Vagina (tissue), 2 donors: ENCODE measurements around the gene SLC9A1. TPM values are rescaled to one million over a fixed set of nuclear protein-coding genes. Genes with fewer than 3 reads are reported as not detected.

Source experiments
- DNase-seq, 2 donors: peaks; one replicate each; pipeline ENCODE4 v3.0.0-alpha.2; 2017; ENCODE audit errors: extremely low spot score in 2 of 2
- H3K27ac ChIP-seq: fragments of 200-600 bp; sonication (generic); one replicate; pipeline ENCODE4 v1.5.1; 2019
- H3K27me3 ChIP-seq: fragments of 200-600 bp; sonication (generic); one replicate; pipeline ENCODE4 v1.5.1; 2019
- H3K36me3 ChIP-seq, 2 donors: fragments of 200-600 bp; sonication (generic); one replicate each; pipeline ENCODE4 v1.5.1; 2017 to 2019
- H3K4me1 ChIP-seq: fragments of 200-600 bp; sonication (generic); one replicate; pipeline ENCODE4 v1.5.1; 2019
- H3K4me3 ChIP-seq, 2 donors: fragments of 200-600 bp; sonication (generic); 1 replicate in 1 of 2; 2 replicates in 1 of 2; pipeline ENCODE4 v1.5.1; 2016 to 2019
- H3K9me3 ChIP-seq: fragments of 200-600 bp; sonication (generic); one replicate; pipeline ENCODE4 v1.5.1; 2019
- CTCF ChIP-seq, 3 experiments: fragments of 450-650 bp in 2 of 3; fragments of 200-600 bp in 1 of 3; sonication (generic) in 1 of 3; IDR thresholded peaks; one replicate each; pipeline ENCODE4 v1.5.1; 2017 to 2019; ENCODE audit warnings: antibody characterized with exemption in 3 of 3, mild to moderate bottlenecking in 2 of 3, moderate library complexity in 2 of 3
- POLR2A ChIP-seq, 2 donors: fragments of 450-650 bp; IDR thresholded peaks; one replicate each; pipeline ENCODE4 v1.6.1; 2017; ENCODE audit warnings: antibody characterized with exemption in 2 of 2, mild to moderate bottlenecking in 2 of 2, moderate library complexity in 2 of 2
- POLR2AphosphoS5 ChIP-seq, 2 donors: sonication (generic); formaldehyde crosslinking; IDR thresholded peaks; one replicate each; pipeline ENCODE4 v1.9.0; 2017; ENCODE audit warnings: antibody characterized with exemption in 2 of 2, mild to moderate bottlenecking in 2 of 2, low read depth in 1 of 2; ENCODE audit not compliant: insufficient read depth in 1 of 2
- intact Hi-C: fragments of 100-400 bp; cut with DNase I; formaldehyde crosslinking; loops from one replicate; pipeline ENCODE4 v1.15.1; 2023
- total RNA-seq: library from RNA; depleted of rRNA; stranded (reverse); fragments of >200 nt; gene quantifications from one replicate; pipeline ENCODE4 v1.2.3, GENCODE V29; 2016

SLC9A1 gene
- total RNA-seq, 1 donor from 2014 or later: 10.6 TPM

DNA sequence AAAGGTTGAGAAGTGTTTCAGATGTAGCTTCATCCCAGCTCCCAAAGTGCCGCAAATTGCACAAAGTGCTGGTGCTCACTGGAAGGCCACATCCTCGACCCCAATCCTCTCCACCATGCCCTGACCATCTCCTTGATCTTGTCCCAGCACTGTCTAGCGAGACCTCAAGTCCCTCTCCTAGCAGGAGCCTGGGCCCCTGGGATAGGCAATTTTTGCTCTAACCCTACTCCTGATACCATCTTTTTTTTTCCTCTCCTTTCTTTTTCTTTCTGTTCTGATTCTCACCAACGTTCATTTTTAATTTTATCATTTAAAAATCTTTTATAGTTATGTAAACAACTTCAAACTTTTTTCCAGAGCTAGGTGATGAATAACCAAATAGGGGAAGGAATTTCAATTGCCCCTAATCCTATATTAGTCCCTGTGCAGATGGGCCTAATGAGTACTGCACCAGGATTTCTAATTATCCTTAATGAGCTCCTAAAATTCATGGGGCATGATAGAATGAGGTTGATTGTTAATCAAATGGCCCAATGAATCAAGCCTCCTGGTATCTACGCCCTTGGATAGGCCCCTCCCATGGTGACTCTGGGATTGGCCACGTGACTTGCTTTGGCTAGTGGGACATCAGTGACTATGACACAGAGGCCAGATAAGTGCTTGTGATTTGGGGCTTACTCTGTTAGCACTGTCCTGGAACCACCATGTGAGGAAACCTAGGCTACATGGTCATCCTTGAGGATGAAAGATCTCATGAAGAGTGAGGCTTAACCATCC, 100.8 kb downstream of the SLC9A1 start:
- no peaks in the 10 kb centered on the region for H3K36me3 ChIP-seq
- no peak for DNase-seq
- intact Hi-C loops: no loop called here
- peaks cover 9% of the 10 kb centered on the region for H3K4me1 ChIP-seq
- no peak overlapping the region for H3K27ac ChIP-seq
- H3K27me3 ChIP-seq: no peaks in the 10 kb centered on the region
- TF ChIP-seq POLR2AphosphoS5 (IDR thresholded peaks at IDR 0.05; ENCODE audit: insufficient read depth in 1 of 2, low read depth in 1 of 2) (no peak), POLR2A (IDR thresholded peaks at IDR 0.05) (no peak), CTCF (IDR thresholded peaks at IDR 0.05) (no peak)
- H3K9me3 ChIP-seq: no peaks in the 10 kb centered on the region
- H3K4me3 ChIP-seq: no peak overlapping the region

- Histone ChIP-seq H3K4me3 (no peak overlapping the region), H3K9me3 (no peaks in the 10 kb centered on the region), H3K27ac (no peak overlapping the region), H3K4me1 (peaks cover 4% of the 10 kb centered on the region), H3K27me3 (no peaks in the 10 kb centered on the region), H3K36me3 (no peaks in the 10 kb centered on the region)
- TF ChIP-seq POLR2A (IDR thresholded peaks at IDR 0.05) (no peak), CTCF (IDR thresholded peaks at IDR 0.05) (no peak), POLR2AphosphoS5 (IDR thresholded peaks at IDR 0.05; ENCODE audit: insufficient read depth in 1 of 2, low read depth in 1 of 2) (no peak)
- intact Hi-C loops: no loop called here
- DNase-seq: no peak
These were observed 102.4 kb downstream of the SLC9A1 start for GRCh38 chr1:27052527-27052926.

GRCh38 chr1:27049607-27050006, 105.3 kb downstream of the SLC9A1 start:
- Histone ChIP-seq H3K4me1 (peaks cover 16% of the 10 kb centered on the region), H3K36me3 (no peaks in the 10 kb centered on the region), H3K27me3 (no peaks in the 10 kb centered on the region), H3K4me3 (no peak overlapping the region), H3K9me3 (no peaks in the 10 kb centered on the region), H3K27ac (no peak overlapping the region)
- intact Hi-C loops: no loop called here
- TF ChIP-seq POLR2AphosphoS5 (IDR thresholded peaks at IDR 0.05; ENCODE audit: insufficient read depth in 1 of 2, low read depth in 1 of 2): no peak
- no peak for TF ChIP-seq POLR2A (IDR thresholded peaks at IDR 0.05)
- TF ChIP-seq CTCF (IDR thresholded peaks at IDR 0.05): no peak
- DNase-seq: no peak

- Histone ChIP-seq H3K4me3 (no peak overlapping the region), H3K27me3 (no peaks in the 10 kb centered on the region), H3K36me3 (no peaks in the 10 kb centered on the region), H3K9me3 (no peaks in the 10 kb centered on the region), H3K27ac (no peak overlapping the region), H3K4me1 (peaks cover 17% of the 10 kb centered on the region)
- TF ChIP-seq POLR2AphosphoS5 (IDR thresholded peaks at IDR 0.05; ENCODE audit: insufficient read depth in 1 of 2, low read depth in 1 of 2): no peak
- TF ChIP-seq CTCF (IDR thresholded peaks at IDR 0.05): no peak
- no peak for TF ChIP-seq POLR2A (IDR thresholded peaks at IDR 0.05)
- DNase-seq: no peak
- intact Hi-C loops: no loop called here
These were observed 105.8 kb downstream of the SLC9A1 start for GRCh38 chr1:27049100-27049499.

Other genes with a start within 250 kb of the SLC9A1 start
- not detected for gene NR0B2, start 241.2 kb downstream of the SLC9A1 start, total RNA-seq
- 45.9 TPM for gene NUDC, start 233.4 kb downstream of the SLC9A1 start, total RNA-seq
- gene KDF1, start 194.7 kb downstream of the SLC9A1 start, total RNA-seq: 7.4 TPM
- gene TRNP1, start 161.4 kb downstream of the SLC9A1 start, total RNA-seq: 13.0 TPM
- 64.3 TPM for gene TENT5B, start 142.3 kb downstream of the SLC9A1 start, total RNA-seq
- gene WDTC1, start 79.5 kb upstream of the SLC9A1 start, total RNA-seq: 28.2 TPM
- gene TMEM222, start 167.0 kb upstream of the SLC9A1 start, total RNA-seq: 30.7 TPM
- 56.2 TPM for gene SYTL1, start 186.9 kb upstream of the SLC9A1 start, total RNA-seq
- 149 TPM for gene MAP3K6, start 211.8 kb upstream of the SLC9A1 start, total RNA-seq
- gene FCN3, start 219.7 kb upstream of the SLC9A1 start, total RNA-seq: 1.7 TPM
- 7.6 TPM for gene CD164L2, start 228.2 kb upstream of the SLC9A1 start, total RNA-seq
- 0.74 TPM for gene GPR3, start 237.5 kb upstream of the SLC9A1 start, total RNA-seq